DOHH2 (cell line): ENCODE measurements around the gene ADGRL2.

ENCODE experiments used
- EZH2phosphoT487 ChIP-seq: fragments of 200-600 bp; sonication (generic); IDR thresholded peaks from 2 replicates; pipeline ENCODE4 v1.6.1; 2017; ENCODE audit warnings: borderline replicate concordance, mild to moderate bottlenecking, antibody characterized with exemption, low read length, moderate library complexity, mixed read lengths
- TF ChIP-seq, protein P1 (sequence below): fragments of 200-600 bp; sonication (generic); IDR thresholded peaks from one replicate; pipeline ENCODE4 v1.5.1; 2014; ENCODE audit warnings: antibody characterized with exemption, mild to moderate bottlenecking, low read depth, low read length; ENCODE audit not compliant: poor library complexity, severe bottlenecking

DNA sequence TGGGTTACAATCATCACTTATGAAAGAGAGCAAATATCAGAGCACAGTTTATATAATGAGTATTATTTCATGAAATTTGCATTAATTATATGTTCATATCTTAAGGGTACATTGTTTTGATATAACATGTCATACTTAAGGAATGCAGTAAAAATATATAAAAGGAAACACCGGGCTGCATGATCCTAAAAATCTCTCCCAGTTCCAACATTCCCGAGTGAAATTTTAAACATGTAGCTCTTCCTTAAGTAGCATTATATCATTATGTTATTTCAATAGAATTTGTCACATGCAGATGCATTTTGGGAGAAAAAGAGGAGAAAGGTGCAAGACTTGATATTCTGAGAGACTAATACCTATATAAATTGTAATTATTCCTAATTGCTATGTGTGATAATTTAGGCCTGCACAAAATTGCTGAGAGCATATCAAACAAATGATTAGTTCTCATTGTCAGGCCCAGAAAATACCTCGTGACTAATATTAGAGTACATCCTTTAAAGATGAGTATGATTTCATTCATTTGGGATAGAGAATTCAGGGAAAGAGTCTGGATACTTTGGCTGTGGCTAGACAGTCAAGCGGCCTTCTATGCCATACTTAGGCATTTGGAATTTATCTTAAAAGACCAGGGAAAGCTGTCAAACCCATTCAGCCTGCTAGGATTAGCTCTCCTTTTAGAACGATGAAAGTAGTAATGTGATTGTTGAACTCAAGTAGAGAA, 86.8 kb downstream of the ADGRL2 start:
- TF ChIP-seq, protein P1, sequence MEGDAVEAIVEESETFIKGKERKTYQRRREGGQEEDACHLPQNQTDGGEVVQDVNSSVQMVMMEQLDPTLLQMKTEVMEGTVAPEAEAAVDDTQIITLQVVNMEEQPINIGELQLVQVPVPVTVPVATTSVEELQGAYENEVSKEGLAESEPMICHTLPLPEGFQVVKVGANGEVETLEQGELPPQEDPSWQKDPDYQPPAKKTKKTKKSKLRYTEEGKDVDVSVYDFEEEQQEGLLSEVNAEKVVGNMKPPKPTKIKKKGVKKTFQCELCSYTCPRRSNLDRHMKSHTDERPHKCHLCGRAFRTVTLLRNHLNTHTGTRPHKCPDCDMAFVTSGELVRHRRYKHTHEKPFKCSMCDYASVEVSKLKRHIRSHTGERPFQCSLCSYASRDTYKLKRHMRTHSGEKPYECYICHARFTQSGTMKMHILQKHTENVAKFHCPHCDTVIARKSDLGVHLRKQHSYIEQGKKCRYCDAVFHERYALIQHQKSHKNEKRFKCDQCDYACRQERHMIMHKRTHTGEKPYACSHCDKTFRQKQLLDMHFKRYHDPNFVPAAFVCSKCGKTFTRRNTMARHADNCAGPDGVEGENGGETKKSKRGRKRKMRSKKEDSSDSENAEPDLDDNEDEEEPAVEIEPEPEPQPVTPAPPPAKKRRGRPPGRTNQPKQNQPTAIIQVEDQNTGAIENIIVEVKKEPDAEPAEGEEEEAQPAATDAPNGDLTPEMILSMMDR, result no peak
- TF ChIP-seq EZH2phosphoT487, result no peak
